GM18867 (cell line): Measurements from ENCODE around the gene FAM25A.
"Not testable (repeated sequence)": the region's sequence is repeated elsewhere in the genome, so short reads cannot be mapped to it uniquely, and the experiment has no call there.

Experiments
- ATAC-seq: cut with Tn5 transposase; IDR thresholded peaks from one replicate; pipeline ENCODE4 v1.9.1; 2021; ENCODE audit warnings: mild to moderate bottlenecking, moderate library complexity; ENCODE audit not compliant: unreplicated experiment

Gene FAM25A

GRCh38 chr10:87009134-87009696, 10.9 kb upstream of the FAM25A start:
- not testable (repeated sequence) for ATAC-seq

DNA sequence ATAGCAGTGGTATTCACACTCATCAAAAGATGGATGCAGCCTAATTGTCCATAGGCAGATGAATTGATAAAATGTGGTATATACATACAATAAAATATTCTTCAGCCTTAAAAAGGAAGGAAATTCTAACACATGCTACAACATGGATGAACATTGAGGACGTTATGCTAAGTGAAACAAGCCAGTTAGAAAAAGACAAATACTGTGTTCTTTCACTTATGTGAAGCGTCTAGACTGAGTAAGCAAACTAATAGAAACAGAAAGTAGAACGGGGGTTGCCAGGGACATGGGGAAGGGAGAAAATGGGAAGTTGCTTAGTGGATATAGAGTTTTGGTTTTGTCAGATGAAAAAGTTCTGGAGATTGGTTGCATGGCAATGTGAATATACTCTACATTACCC, 6.6 kb upstream of the FAM25A start:
- not testable (repeated sequence) for ATAC-seq

DNA sequence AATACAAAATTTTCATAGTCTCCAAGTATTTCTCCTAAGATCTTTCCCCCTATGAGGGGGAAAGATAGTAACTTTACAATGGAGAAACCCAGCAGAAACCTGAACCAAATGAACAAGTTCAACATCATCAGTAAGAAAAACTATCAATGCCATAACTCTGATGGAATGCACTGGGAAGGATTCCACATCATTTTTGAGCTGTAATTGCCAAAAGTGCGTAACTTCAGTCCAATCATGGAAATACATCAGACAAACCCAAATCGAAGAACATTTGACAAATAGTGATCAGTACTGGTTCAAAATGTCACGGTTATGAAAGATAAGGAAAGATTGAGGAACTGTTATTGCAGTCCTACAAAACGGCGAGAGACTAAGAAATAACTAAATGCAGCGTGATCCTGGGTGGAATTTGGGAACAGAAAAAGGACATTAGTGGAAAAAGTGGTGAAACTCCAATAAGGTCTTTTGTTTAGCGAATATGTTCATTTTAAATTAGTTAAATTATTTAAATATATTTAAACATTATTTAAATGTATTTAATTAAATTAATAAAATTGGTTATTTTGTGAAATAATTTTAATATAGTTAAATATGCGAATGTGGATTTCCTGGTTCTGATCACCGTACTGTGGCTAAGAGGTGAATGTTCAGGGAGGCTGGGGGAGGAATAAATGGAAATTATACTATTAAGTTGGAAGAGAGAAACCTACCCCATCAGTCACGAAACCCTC, 4.9 kb upstream of the FAM25A start:
- ATAC-seq: not testable (repeated sequence)

GRCh38 chr10:87018127-87018526, 2.0 kb upstream of the FAM25A start:
- not testable (repeated sequence) for ATAC-seq

DNA sequence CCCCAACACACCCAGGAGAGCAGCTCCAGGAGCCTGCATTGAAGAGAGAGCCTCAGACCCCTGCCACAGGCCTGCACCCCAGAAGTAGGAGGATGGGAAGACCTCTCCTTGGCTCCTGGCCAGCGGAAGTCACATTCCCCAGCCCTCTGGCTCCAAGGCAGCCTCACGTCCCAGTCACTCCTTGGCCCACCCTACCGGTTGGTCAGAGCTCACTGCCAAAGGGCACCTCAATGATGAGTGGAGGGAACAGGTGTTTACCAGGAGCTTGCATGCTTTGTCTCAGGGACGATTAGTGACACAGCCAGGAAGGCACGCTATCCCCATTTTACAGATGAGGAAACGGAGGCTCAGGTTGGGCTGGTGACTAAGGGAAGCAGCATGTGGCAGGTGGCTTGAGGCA, 1.0 kb upstream of the FAM25A start:
- not testable (repeated sequence) for ATAC-seq

- ATAC-seq: not testable (repeated sequence)
These were observed 590 bp upstream of the FAM25A start for GRCh38 chr10:87019504-87019903.

DNA sequence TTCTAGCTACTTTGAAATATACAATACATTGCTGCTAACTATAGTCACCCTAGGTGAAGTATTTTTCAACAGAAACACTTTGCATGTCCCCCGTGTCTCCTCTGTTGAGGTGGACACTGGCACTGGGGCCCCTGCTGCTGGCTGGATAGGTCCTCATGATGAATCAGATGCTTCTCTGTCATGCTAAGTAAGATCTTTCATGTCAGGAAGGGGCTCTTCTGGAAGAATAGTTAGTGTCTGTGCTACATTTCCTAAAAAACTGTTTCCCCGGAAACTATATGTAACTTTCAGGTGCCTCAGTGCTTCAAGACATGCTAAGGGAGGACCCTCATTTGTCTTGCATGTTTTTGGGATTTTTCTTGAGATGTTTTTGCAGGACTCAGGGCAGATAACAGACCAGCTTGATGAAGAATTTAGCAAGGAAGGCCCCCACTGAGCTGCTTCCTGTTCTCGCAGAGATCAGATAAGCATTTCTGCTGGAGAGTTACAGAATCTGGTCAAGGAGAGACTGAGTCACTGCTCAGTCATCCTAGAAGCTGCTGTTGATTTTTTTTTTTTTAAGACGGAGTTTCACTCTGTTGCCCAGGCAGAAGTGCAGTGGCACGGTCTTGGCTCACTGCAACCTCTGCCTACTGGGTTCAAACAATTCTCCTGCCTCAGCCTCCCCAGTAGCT, 5.3 kb downstream of the FAM25A start:
- ATAC-seq: not testable (repeated sequence)

- not testable (repeated sequence) for ATAC-seq
These were observed 6.8 kb downstream of the FAM25A start for GRCh38 chr10:87026747-87027508.

GRCh38 chr10:87030419-87030818, 10.3 kb downstream of the FAM25A start:
- ATAC-seq: not testable (repeated sequence)

GRCh38 chr10:87030912-87031635, 11.0 kb downstream of the FAM25A start:
- ATAC-seq: no peak

DNA sequence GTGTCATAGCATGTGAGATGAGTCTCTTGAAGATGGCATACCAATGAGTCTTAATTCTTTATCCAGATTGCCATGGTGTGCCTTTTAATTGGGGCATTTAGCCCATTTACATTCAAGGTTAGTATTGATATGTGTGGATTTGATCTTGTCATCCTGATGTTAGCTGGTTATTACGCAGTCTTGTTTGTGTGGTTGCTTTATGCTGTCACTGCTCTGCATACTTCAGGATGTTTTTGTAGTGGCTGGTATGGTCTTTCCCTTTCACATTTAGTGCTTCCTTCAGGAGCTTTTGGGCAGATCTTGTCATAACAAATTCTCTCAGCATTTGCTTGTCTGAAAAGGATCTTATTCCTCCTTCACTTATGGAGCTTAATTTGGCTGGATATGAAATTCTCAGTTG, 16.5 kb downstream of the FAM25A start:
- no peak for ATAC-seq

GRCh38 chr10:87038286-87038717, 18.2 kb downstream of the FAM25A start:
- no peak for ATAC-seq

DNA sequence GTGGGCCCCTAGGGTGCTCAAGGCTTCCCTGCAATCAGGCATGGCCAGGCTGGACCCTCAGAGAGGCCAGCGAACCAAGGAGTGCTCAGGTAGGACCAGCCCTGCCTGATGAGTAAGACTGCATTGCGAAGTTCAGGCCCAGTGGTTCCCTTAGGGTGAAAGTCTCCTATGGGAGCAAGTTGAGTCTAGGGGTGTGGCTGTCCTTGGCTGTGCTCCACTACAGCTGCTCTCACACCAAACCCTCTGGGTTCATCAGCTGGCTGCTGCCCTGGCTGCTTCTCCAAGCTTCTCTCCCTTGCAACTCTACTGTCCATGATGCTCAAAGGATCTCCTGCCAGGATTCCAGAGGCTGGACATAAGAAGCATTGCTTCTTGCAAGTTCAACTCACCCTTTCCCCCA, 18.7 kb downstream of the FAM25A start:
- ATAC-seq: no peak

DNA sequence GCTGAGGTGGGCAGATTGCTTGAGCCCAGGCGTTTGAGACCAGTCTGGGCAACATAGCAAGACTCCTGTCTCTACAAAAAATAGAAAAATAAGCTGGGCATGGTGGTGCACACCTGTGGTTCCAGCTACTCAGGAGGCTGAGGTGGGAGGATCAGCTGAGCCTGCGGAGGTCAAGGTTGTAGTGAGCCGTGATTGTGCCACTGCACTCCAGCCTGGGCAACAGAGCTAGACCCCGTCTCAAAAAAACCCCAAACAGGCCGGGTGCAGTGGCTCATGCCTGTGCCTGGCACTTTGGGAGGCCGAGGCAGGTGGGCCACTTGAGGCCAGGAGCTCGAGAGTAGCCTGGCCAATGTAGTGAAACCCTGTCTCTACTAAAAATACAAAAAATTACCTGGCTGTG, 23.5 kb downstream of the FAM25A start:
- ATAC-seq: not testable (repeated sequence)

DNA sequence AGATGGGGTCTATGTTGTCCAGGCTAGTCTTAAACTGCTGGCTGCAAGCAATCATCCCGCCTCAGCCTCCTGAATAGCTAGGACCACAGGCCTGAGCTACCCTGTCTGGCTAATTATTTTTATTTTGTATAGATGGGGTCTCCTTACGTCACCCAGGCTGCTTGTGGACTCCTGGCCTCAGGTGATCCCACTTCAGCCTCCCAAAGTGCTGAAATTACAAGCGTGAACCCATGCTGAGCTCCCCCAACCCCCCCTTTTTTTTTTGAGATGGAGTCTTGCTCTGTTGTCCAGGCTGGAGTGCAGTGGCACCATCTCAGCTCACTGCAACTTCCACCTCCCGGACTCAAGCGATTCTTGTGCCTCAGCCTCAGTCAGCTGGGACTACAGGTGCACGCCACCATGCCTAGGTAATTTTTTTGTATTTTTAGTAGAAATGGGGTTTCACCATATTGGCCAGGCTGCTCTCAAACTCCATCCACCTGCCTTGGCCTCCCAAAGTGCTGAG, 25.4 kb downstream of the FAM25A start:
- no peak for ATAC-seq

DNA sequence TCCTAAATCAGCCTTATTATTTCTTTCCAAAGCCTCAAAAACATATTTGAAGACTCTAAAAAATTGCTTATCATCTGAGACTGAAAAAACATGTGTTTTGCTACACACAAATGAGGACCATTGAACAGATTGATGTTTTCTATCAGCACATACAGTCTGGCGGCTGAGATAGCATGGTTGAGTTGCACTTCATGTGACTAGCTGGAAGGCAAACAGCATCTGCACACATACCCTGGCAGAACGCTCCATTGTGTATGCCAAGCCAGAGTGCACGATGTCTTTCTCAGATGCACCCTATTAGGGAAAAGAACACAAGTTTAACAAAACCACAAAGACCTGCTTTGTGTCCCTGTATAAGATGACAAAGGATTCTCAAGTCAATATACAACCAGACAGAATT, 33.0 kb downstream of the FAM25A start:
- ATAC-seq: no peak

- no peak for ATAC-seq
These were observed 33.6 kb downstream of the FAM25A start for GRCh38 chr10:87053577-87054181.

GRCh38 chr10:87054373-87055295, 34.5 kb downstream of the FAM25A start:
- ATAC-seq: no peak

DNA sequence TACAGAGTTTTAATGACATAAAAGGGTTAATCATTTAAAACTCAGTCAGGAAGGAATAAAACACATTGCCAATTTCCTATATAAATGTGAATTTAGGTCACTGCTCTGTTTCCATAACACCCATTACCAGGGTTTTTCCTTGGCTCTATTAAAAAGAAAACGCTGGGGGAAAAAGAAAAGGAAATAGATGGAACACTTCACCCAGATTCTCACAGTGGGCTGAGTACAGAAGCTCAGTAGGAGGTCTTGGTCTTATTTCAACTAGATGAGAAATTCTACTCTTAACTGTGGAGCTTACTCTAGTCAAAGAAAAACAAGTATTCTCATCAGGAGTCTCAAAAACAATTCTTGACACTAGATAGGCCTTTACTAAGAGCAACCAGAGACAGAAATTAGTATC, 38.1 kb downstream of the FAM25A start:
- no peak for ATAC-seq
